ENCODE data around the gene DNAJA3.

DNA sequence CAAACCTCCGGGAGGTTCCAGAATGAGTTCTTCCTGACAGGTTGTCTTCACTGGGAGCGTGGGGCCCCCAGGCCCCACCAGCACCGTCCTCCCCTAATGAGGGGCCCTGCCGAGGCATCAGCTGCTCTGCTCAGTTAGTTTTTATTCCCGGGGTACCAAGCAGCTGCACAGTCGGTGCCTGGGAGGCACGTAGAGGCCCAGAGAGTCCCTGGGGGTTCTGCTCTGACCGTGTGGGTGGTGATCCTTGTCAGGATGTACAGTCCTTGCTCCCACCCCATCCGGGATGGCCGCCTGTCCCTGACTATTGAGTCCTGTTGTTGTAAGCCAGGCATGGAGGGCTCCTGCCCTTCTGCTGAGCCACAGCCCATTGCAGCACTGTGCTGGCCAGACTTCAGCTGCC is 30.3 kb downstream of the DNAJA3 start:
- TF ChIP-seq POLR2A (IDR thresholded peaks at IDR 0.05; ENCODE audit: low read length) (no peak), GATA1 (IDR thresholded peaks at IDR 0.05; ENCODE audit: low read depth, low read length) (no peak)

All from erythroblast (primary cell).